Endometrial microvascular endothelial cells (primary cell): ENCODE data around the gene AFG1L. TPM values are rescaled to one million over a fixed set of nuclear protein-coding genes. Genes with fewer than 3 reads are reported as not detected.

Experiments used
- in situ Hi-C: cut with HindIII; loops from 2 replicates; pipeline ENCODE4 v1.10.0; 2017; ENCODE audit warnings: low sequenced_read_pairs, low pct_unique_long_range_greater_than_20kb; ENCODE audit errors: inconsistent ontology term
- total RNA-seq: library from RNA; depleted of rRNA; stranded (reverse); fragments of >200 nt; gene quantifications from one replicate; pipeline ENCODE4 v1.2.3, GENCODE V29; 2015; ENCODE audit errors: inconsistent ontology term

The AFG1L gene
- total RNA-seq, 1 donor from 2014 or later = 5.9 TPM

DNA sequence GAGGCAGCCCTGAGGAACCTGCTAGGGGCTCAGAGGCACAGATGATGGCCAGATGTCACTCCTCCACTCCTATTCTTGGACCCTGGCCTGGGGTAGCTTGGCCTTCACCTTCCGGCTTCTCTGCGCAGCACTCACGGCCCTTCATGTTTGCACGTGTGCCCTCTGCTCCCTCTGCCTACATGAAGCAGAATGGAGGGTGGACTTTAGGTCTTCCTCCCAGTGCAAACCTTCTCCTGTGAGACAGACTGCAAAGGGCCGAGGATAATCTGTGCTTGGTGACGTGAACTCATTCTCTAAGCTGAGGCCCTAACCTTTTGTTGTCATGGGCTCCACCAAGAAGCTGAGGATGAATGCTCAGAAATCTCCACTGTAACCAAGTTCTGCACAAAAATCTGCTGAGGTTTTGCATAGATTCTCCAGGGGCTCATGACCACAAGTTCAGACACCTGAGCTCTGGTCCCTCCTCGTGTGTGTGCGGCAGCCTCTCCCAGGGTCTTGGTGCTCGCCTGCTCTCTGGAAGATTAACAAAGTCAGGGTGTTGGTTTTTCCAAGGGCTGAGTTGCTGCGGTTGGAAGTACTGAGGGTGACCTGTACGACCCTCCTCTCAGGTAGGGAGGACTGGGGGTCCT lies 240.4 kb downstream of the AFG1L start:
- in situ Hi-C loops = loop anchor here (25.0 kb wide), 1 partner anchor 552 kb away; the partner anchor contains the start of genes CEP57L1 and SESN1

GRCh38 chr6:108535920-108536535 lies 241.2 kb downstream of the AFG1L start:
- in situ Hi-C loops = loop anchor here (25.0 kb wide), 1 partner anchor 551 kb away; the partner anchor contains the start of genes CEP57L1 and SESN1

GRCh38 chr6:108541843-108542759 lies 247.2 kb downstream of the AFG1L start:
- in situ Hi-C loops = loop anchor here (25.0 kb wide), 1 partner anchor 545 kb away; the partner anchor contains the start of genes CEP57L1 and SESN1

GRCh38 chr6:108543175-108543940 lies 248.5 kb downstream of the AFG1L start:
- in situ Hi-C loops = loop anchor here (25.0 kb wide), 1 partner anchor 544 kb away; the partner anchor contains the start of genes CEP57L1 and SESN1

- in situ Hi-C loops = loop anchor here (25.0 kb wide), 1 partner anchor 543 kb away; the partner anchor contains the start of genes CEP57L1 and SESN1
Measured at GRCh38 chr6:108544606-108545005, 249.8 kb downstream of the AFG1L start.

DNA sequence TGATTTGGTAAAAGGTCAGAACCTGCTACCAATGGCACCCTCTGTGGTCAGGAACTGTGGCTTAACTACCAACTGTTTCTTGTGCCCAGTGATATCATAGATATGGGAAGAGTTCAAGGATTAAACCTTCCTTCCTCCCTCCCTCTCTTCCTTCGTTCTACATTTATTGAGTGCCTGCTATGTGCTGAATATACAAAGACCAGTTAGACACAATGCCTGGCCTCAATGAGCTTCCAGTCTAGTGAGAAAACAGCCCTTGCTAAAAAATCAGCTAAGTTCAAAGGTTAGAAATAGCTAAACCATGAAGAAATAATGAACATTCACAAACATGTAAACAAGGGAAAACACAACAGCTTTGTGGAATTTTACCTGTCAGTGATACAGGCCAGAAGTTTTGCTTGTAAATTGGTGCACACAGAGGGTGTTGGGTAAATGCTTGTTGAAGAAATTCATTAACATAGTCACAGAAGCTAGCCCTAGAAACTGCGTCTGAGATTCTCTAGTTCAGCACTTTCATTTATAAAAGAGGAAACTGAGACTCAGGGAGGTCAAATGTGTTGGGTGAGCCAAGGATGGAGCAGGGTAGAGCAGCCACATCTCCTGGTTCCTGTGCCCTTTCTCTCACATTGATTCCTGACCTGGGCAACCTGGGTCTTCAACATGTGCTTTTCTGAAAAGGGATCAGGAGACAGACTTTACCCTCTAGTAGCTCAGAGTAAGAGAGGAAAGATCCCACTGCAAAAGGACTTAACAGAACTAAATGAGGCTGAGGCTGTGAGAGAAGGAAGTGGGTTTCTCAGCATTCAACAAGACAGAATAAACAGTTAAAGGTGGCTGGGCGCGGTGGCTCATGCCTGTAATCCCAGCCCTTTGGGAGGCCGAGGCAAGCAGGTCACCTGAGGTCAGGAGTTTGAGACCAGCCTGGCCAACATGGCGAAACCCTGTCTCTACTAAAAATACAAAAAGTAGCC lies 251.5 kb downstream of the AFG1L start:
- in situ Hi-C loops = loop anchor here (25.0 kb wide), 1 partner anchor 541 kb away; the partner anchor contains the start of genes CEP57L1 and SESN1

DNA sequence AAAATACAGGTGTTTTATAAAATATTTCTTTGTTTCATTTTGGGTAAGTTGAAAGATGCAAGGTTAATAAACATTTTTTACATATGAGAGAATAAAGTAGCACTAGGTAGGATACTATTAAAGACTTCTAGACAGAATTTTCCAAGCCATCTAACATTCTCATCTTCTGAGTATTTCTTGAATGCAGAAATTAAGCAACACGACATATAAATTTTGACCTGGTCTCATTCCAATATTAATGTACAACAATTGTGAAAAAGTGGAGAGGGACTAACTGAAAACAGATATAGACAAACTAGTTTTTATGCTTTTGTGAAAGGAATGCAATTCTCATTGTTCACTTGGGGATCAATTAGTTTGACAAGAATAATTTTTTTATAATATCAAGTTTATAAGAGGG lies 254.4 kb downstream of the AFG1L start:
- in situ Hi-C loops = loop anchor here (25.0 kb wide), 1 partner anchor 538 kb away; the partner anchor contains the start of genes CEP57L1 and SESN1

DNA sequence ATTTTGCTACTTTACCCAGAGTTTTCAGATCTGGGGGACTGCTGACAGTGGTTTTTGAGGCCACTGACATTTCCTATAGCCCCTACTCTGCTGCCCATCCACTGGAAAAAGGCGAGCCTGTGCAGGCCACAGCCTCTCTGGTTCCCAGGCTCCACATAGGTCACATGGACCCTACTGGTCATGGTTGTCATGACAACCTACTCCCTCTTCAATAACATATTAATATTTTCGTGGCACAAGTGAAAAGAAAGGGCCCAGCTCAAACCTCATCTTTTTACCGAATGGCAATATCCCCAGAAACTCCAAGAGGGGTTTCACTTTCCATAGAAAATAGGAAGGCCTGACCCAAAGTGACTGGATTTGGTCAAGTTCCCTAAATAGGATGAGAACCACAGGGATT lies 254.9 kb downstream of the AFG1L start:
- in situ Hi-C loops = loop anchor here (25.0 kb wide), 1 partner anchor 538 kb away; the partner anchor contains the start of genes CEP57L1 and SESN1

- in situ Hi-C loops = no loop called here
Measured at GRCh38 chr6:108550256-108550655, 255.4 kb downstream of the AFG1L start.

DNA sequence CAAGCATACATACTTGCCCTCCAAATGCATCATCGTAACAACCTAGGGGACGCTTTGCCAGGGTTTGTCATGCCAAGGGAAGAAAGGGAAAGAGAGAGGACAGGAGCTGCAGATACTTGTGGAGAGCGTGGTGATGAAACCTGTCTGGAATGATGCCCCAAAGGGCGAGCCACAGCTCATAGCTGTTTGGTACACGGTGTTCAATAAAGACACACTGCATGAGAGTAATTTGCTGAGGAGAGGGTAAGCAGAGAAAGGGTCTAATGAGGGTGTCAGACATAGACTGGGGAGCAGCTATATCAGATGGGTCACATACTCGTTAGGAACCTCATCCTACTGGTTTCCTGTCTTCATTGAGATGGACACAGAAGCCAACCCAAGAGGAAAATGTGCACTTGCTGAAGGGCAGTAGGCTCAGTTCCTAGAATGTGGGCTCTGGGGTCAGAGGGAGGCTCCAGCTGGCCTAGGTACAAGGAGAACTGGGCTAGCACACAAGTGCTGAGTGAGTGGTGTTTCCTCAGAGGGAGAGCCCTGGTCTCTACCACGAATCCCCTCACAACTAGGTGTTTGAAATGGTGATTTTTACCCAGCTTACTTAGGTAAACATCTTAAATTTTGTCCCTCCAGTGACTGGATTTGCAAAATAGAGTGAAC lies 260.7 kb downstream of the AFG1L start:
- in situ Hi-C loops = no loop called here

- in situ Hi-C loops = no loop called here
Measured at GRCh38 chr6:108556250-108556649, 261.4 kb downstream of the AFG1L start.

- in situ Hi-C loops = no loop called here
Measured at GRCh38 chr6:108556866-108557493, 262.1 kb downstream of the AFG1L start.

DNA sequence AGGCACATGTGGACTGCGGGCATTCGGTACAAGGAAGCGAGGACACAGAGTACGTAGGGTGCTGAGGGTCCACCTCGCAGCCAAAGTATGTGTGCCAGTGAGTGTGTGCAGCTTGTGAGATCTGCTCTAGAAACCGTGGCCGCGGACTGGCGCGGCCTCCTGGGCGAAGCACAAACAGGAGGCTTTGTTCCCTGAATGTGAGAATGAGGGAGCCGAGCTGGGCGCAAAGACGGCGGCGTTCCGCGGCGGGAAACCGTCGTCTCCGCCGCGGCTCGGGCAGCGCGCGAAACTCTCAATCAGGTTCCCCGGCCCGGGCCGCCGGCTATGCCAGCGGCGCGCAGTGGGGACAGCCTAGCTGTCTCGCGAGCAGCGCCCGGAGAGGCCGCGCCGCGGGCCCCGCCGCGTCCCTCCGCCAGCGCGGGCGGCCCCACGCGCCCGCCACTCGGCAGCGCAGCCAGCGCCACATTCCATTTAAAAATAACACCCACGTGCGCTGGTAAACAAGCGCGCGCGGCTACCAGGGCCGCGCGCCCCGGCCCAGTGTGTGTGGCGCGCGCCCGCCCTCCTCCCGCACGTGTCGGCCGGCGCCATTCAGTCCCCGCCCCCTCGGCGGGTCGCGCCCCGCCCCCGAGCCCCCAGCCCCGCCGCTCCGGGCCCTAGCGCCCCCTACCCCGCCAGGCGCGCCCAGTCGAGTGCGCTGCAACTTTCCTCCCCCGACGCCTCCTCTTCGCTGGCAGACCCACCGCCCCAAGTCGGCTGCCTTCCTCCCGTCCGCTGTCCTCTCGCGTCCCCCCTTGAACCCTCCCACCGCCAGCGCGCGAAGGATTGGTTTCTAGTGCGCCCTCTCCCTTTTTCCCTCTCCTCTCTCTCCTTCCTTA lies 262.9 kb downstream of the AFG1L start:
- in situ Hi-C loops = no loop called here

DNA sequence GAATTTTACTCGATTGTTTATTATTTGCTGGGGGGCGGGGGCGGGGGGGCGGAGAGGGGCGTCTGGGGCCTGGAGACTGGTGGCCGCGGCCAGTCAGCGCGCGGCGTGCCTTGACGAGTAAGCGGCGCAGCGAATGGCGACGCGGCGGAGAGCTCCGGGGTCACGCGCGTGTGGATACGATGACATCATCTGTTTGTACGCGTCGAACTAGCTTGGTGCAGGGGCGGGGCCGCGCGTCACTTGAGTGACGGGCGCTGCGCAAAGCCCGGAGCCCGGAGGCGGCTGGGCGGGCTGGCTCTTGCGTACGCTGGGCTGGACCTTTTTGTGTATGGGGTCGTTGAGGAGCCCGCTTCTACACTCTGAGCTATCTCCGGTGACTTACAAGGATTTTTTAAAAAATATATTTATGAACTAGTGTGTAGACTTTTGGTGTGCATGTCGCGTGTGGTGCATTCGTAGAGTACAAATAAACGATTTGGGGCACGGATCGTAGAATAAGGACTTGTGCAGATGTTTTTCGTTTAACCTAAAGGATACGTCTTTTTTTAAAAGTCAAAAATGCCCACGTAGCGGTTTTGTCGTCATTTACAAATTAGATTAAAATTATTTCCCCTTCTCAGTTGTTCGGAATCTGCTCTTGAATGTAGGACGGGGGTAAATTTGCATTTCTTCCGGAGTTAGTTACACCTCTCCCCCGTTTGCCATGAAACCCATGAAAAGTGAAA lies 263.7 kb downstream of the AFG1L start:
- in situ Hi-C loops = no loop called here
